HG02840 (cell line): ENCODE results near the gene NKAIN2.
A peak's percentile ranks its signal among the peaks of the same experiment; 100 is the strongest.
"Not testable (repeated sequence)": the region's sequence is repeated elsewhere in the genome, so short reads cannot be mapped to it uniquely, and the experiment has no call there.

Experiments
- ATAC-seq: cut with Tn5 transposase; IDR thresholded peaks from one replicate; pipeline ENCODE4 v1.9.1; 2021; ENCODE audit warnings: mild to moderate bottlenecking, moderate library complexity, moderate number of reproducible peaks; ENCODE audit not compliant: unreplicated experiment, low FRiP score

NKAIN2 gene

DNA sequence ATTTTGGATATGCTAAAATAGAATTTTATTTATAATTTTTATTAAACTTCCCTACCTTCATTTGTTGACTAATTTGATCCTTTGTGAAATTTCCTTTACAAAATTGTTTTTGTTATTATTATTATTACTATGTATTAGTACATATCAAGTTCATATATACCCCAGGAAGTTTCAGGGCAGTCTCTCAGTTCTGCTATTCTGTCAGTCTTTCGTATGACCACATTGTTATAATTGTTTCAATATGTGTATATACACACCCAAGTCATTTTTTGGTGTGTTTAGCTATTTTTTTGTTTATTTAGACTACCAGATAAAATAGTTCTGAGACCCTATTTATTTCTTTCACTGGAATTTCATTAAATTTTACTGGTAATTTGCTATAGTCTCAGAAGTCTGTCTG, 72.1 kb downstream of the NKAIN2 start:
- no peak for ATAC-seq

- ATAC-seq, result no peak
Observed at GRCh38 chr6:123879749-123880148, 76.1 kb downstream of the NKAIN2 start.

DNA sequence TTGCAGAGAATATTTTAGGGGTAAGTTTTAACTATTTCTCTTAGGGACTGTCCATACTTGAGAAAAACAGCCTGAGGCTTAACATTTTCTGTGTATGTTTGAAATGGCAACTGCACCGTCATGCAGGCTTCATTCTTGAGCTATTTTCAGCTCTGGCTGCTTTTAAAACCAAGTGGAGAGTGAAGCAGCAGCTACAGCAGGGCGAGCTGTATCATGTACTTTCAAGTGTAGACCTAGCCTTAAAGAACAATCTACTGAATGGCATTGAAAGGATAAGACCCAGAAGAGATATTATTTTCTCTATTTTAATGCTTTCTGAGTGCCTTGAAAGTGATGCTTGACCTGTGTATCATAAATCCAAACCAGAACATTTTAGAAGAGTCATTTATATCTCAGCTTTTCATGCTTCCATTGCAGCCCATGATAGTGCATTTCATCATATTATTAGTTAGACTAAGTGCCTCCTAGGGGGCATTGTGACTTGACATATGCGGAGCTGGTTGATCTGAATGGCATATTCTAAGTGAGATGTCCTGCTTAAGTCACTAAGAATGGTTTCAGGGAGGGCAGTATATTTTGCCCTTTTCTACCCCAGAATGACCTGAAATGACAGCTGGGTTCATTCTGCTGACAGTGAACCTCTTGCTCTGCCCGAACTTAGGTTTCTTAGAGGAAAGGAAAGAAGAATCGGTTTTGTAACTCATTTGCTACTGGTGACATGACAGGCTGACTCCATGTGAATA, 85.3 kb downstream of the NKAIN2 start:
- ATAC-seq, result no peak

GRCh38 chr6:123895346-123895745, 91.7 kb downstream of the NKAIN2 start:
- no peak for ATAC-seq

DNA sequence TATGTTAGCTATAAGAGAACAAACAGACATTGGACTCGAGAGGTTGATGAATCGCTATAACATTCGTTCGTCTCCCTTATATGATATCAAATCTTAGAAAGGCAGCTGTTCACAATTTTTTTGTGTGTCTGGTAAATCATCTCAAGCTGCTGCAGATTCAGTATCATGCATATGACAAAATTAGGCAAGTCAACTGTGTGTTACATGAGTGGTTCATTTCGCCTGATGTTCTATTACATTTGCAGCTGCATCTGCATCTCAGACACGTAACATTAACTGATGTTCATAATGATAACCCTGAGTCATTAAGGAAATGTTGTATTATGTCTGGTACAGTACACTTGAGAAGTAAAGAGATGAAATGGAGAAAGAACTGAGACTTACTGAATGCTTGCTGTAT, 92.1 kb downstream of the NKAIN2 start:
- no peak for ATAC-seq

GRCh38 chr6:123896869-123897268, 93.2 kb downstream of the NKAIN2 start:
- ATAC-seq, result no peak

DNA sequence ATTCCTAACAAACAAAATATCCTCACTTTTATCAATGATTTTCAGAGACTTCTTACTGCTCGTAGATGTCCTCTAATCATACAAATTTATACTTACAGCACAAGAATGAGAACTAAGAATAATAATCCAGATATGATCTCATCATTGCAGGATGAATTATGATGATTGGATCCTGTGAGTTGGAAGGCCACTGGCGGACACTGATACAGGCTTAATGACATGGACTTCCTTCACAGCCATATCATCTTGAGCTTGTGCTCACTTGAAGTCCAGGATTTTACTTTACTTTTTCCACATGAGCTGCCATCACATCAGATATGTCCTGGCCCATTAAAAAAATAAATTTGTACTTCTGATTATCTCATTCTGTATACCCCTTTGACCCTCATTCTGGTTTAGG, 94.3 kb downstream of the NKAIN2 start:
- ATAC-seq, result no peak

GRCh38 chr6:123898665-123899064, 95.0 kb downstream of the NKAIN2 start:
- no peak for ATAC-seq

GRCh38 chr6:123899745-123900144, 96.1 kb downstream of the NKAIN2 start:
- ATAC-seq, result no peak

DNA sequence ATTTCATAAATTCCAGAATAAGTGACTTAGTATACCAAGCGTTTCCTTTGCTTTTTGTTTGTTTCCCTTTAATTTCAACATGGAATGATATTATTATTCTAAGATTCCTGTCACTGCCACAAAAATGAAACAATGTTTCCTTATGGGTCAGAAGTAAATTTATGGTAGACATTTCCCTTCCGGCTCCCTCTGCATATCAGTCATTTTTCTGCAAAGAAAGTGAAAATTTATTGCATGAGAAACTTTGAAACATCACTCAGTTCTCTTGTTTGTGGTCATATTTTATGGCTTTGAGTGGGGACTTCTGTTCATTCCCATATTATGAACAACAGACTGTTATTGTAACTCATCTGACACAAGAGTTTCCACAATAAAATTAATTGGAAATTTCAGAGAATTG, 97.8 kb downstream of the NKAIN2 start:
- ATAC-seq, result no peak

GRCh38 chr6:123902738-123903313, 99.2 kb downstream of the NKAIN2 start:
- ATAC-seq, result no peak

- no peak for ATAC-seq
Observed at GRCh38 chr6:123904228-123904627, 100.6 kb downstream of the NKAIN2 start.

- ATAC-seq, result no peak
Observed at GRCh38 chr6:123908797-123909196, 105.1 kb downstream of the NKAIN2 start.

GRCh38 chr6:123909989-123910388, 106.3 kb downstream of the NKAIN2 start:
- no peak for ATAC-seq

- ATAC-seq, result no peak
Observed at GRCh38 chr6:123913863-123914262, 110.2 kb downstream of the NKAIN2 start.

GRCh38 chr6:123923379-123923778, 119.7 kb downstream of the NKAIN2 start:
- not testable (repeated sequence) for ATAC-seq

GRCh38 chr6:123925350-123925749, 121.7 kb downstream of the NKAIN2 start:
- ATAC-seq, result peak; percentile 98

- no peak for ATAC-seq
Observed at GRCh38 chr6:123925842-123926399, 122.3 kb downstream of the NKAIN2 start.

GRCh38 chr6:123928529-123928928, 124.9 kb downstream of the NKAIN2 start:
- no peak for ATAC-seq

- ATAC-seq, result no peak
Observed at GRCh38 chr6:123931928-123932327, 128.3 kb downstream of the NKAIN2 start.

- ATAC-seq, result no peak
Observed at GRCh38 chr6:123940551-123940950, 136.9 kb downstream of the NKAIN2 start.

GRCh38 chr6:123941855-123942254, 138.2 kb downstream of the NKAIN2 start:
- ATAC-seq, result no peak
